HG03280 (cell line): ENCODE data around the gene LRP1.

Experiments used
- ATAC-seq: cut with Tn5 transposase; IDR thresholded peaks from one replicate; pipeline ENCODE4 v1.9.1; 2021; ENCODE audit warnings: mild to moderate bottlenecking, moderate library complexity; ENCODE audit not compliant: unreplicated experiment

The LRP1 gene

DNA sequence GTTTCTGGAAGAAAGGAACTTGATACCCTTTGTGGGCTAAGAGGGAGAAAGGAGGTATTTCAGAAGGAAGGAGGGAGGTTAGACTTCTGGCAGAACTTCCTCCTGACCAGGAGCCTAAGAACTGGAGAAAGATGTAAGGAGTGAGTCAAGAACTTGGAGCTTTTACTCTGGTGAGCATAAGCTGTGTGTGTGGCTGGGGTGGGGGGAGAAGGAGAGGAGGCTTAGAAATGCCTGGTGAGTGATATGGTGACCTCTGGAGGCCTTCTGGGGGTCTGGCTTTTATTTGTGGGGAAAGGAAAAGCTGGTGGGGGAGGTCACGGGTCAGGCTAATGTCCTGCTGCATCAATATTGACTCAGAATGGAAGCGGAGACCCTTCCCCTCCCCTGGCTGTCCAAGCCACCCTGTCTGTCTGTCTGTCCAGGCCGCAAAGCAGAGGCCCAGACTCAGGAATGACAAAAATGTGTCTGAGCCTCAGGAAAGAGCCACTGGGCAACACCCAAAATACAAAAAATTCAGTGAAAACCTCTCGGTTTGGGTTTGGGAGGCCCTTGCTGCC is 4.8 kb downstream of the LRP1 start:
- ATAC-seq, result no peak

DNA sequence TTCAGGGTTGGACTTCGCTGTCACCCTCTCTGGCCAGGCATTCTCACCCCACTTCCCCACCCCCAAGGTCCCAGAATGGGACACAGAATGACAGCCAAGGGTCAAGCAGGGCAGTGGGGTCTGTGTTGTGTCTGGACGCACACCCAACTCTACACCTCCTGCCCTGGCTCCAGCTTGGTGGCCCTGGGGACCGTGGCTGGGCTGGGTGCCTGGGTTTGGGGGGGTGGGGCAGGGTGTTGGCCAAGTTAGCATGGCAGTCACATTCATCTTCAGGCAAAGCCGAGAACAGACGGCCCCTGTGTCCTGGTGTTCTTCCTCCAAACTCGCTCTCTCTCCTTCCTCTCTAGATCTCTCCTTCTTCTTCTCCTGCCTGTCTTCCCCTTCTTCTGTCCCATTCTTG is 5.6 kb downstream of the LRP1 start:
- no peak for ATAC-seq

DNA sequence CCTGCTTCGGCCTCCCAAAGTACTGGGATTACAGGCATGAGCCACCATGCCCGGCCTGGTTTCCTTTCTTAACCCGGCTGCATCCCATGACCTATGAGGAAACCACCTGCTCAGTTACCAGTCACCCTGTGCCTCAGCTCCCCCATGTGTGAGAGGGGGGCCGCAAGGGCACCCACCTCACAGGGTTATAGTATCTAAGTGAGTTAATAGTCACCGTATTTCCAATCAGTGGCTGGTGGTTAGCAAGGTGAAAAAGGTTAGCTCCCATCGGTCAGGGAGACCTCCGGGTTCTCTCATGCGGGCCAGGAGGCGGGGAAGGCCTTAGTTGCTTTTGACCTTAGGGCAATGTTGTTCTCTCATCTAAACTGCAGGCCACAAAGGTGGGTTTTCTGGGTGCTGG is 6.7 kb downstream of the LRP1 start:
- ATAC-seq, result no peak

DNA sequence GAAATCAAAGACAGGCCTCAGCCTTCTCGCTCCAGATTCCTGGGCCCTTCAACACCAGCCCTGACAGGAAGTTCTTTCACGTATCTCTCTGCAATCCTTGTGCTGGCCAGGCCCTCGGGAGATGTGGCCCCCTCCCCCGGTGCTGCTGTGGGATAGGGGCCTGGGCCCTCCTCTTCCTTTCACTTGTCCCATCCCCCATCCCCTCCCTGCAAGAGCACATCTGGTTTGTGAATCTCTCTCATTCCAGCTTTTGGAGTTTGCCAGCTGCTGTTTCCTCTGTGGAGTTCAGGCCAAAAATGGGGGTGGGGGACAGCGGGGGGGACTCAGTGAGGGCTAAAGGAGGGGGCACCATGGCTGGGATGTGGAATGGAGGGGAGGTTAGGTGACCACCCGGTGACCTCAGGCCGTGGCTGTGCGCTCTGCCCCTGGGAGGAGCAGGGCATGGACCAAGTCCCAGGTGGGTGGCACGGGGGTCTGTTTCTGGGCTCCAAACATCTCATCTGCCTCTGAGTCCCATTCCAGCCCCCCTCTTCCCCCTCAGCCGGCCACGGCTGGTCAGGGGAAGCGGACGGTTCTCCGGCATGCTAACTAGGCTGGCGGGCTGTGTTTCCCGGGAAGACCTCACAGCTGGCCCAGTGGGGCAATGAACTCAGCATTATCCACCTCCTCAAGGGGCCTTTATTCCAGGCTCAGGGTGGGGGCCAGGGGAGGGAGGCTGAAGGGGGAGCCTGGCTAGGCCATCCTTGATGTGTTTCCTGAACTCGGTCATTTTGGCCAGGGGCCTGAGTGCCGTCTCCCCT is 7.4 kb downstream of the LRP1 start:
- ATAC-seq, result no peak

DNA sequence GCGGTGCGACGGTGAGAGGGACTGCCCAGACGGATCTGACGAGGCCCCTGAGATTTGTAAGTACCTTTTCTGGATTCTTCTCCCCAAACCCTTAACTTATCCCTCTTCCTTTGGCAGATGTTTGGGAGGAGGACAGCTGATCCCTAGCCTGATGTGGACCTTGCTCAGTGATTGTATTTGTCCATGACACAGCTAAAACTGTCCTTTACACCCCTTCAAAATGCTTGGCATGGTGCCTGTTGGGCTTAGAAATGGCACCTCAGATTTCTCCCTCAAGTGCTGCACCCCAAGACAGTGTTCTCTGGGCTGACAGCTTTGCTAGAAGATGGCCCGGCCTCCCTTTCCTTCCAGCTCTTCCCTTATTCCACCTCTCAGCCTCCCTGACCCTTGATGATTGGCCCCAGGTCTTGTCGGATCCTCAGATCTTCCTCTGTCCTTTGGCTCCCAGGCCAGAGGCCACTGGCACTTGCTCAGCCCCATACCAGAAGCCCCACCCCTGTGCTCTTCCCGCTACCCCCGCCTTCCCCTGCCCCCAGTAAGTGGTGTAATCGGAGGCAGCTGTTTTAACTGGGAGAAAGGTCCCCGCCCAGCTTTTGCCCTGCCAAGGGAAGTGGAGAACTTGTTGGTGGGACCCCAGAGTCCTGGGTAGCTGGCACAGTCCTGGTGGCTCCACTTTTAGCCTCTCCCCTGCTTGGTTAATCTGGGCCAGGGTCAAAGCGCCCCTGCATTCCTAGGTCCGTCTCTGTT is 10.4 kb downstream of the LRP1 start:
- no peak for ATAC-seq

DNA sequence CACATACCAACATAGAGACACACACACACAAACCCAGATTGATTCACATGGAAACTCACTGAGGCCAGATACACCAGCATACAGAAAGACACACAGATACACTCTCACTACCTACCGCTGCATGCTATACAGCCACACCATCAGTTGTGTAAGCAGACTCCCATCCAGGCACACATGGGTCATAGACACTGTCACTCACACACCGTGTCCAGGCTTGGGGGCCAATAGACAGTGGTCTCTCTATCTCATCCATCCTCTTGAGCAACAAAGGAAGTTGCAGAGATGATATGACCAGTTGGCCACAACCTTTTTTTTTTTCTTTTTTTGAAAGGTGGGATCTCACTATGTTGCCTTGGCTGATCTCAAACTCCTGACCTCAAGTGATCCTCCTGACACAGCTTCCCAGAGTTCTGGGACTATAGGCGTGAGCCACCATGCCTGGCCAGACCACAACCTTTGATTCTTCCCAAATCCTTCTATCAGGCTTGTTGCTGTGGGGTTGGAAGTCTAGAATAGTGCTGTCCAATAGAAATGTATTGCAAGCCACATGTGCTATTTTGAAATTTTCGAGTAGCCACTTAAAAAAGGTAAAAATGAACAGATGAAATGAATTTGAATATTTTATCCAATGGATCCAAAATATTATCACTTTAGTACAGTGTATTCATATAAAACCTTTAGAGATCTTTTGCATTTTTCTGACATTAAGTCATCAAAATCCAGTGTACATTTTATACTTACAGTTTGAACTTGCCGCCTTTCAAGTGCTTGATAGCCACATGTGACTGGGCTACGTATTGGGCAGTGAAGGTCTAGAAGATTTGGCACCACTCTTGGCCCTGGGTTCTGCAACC is 11.7 kb downstream of the LRP1 start:
- no peak for ATAC-seq

DNA sequence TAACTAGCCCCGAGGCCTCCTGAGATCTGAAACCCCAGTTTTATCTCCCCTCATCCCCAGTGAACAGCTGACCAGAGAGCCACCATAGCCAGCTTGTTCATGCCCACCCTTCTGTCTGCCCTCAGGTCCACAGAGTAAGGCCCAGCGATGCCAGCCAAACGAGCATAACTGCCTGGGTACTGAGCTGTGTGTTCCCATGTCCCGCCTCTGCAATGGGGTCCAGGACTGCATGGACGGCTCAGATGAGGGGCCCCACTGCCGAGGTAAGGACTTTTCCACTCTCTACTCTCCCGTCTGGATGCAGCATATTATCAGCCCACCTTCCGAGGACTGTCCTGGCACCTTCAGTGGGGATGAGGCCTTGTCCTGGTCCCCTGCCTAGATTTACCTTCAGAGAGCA is 13.0 kb downstream of the LRP1 start:
- ATAC-seq, result no peak

DNA sequence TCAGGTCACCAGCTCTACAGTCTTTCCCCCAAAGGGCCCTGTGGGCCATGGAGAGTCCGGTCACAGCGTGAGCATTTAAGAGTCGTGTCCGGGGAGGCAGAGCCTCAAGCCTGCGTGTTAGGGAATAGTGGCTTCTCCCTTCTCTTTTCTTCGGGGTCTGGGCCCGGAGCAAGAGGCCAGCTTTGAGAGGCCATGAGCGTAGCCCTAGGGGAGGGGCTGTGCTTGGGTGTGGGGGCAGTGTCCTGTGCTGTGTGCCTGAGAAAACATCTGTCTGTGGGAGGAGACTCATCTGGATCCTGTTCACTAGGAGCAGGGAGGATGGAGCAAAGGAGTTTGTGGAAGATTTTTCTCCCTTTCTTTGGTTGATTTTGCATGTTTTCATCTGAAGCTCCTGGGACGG is 13.8 kb downstream of the LRP1 start:
- no peak for ATAC-seq

DNA sequence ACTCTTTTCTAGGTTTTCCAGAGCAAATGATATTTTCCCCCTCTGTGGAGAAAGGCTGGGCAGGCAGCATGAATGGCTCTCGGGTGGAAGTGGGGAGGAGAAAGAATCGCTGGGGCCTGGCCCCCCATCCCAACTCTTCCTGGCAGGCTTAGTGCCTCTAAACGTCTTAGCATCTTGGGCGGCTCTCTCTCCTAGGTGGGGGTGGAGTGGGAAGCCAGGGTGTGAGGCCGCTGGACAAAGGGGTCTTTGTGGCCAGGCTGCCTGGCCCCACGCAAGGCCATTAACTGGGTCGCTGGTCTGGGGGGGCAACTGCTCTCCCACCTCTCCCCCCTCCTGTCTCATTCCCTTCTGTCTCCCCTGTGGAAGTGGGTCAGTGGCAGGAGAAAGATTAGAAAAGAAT is 14.4 kb downstream of the LRP1 start:
- no peak for ATAC-seq

DNA sequence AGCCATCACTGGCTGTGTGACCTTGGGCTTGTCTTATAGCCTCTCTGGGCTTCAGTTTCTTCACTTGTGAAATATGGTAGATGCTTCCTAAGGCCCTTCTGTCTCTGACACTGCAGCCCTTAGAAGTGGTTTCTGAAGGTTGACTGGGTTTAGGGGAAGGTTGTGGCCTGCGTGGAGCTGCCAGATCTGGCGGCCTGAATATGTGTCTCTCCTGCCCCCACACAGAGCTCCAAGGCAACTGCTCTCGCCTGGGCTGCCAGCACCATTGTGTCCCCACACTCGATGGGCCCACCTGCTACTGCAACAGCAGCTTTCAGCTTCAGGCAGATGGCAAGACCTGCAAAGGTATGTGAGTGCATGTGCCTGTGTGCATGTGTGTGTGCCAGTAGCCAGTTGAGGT is 15.2 kb downstream of the LRP1 start:
- ATAC-seq, result no peak

DNA sequence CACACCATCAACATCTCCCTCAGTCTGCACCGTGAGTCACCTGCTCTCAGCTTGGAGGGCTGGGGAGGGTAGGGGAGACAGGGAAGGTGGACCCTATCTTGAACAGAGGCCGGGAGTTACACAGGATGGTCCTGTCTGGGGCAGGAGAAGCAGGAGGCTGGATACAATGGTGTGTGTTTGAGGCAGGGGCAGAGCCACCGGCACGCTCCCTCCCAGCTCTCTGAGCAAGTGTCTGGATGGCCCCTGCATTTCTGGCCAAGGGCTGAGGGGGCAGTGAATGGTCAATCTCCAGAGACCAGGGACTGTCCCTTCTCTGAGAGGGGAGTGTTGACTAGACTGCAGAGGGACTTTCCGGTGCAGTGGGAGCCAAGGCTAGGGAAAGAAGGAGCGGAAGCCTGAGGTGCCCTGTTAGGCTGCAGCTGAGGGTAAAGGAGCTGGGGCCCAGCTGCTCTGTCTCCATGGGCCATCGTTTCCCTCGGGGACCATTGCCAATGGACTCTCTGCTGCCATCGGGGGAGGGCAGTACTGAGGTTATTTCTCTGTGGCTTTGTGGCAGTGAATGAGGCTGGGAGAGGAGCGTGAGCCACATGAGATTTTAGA is 17.3 kb downstream of the LRP1 start:
- no peak for ATAC-seq

DNA sequence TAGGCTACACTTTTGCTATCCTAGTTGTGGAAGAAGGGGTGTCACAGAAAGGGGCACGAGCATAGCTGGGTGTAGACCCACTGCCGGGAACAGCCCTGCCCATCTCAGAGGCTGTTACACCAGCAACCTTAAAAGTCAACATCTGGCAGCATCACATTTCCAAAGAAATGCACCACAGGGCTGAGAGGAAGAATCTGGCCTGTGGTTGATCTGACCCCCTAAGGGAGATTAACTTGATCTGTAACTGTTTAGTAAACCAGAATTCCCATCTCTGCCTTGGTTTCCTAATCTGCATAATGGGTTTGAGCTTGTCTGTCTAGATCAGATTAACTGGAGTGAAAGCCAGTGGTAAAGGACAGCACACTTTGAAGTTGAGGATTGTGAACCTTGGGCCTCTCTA is 17.8 kb downstream of the LRP1 start:
- ATAC-seq, result no peak

DNA sequence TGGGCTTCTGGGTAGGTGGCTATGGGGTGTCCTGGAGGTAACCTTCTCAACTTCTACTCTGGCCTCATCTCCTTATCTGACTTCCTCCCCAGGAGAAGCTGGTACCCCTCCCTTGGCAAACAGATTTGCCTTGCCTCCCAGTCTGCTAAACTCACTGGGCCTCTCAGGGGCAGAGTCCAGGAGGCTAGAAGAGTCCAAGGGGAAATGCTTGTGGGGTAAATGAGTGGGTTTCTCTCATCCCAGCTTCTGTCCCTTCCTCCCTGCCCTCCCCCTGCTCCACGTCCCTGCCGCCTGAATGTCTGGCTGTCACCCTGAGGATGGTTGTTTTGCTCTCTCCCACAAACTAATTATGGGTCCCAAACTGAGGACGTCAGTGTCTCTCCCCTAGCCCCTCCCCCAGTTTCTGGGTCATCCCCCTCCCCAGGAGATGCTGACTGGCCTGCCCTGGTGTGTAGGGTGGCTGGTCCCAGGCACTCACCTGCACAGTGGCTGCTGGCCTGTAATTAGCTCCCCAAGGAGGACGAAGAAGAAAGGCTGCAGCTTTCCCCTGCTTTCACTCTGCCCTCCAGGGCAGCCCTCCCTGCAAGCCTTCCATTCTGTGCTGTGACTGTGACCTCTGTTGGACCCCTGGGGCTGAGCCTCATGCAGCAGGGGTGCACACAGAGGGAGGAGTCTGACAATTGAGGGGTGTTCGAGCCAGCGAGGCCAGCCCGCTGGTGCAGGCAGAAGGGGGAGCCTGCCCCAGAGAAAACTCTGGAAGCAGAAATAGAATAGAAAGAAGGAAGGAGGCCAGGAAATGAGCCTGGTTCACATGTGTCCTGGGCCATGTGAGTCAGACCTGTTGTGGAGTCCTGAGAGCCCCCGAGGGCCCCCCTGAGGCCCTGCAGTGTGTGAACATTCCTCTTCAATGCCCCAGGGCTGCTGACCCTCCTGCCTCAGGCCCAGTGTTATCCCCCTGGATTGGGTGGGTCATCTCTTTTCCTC is 19.0 kb downstream of the LRP1 start, which contains the start of gene LRP1-AS:
LRP1-AS (minus strand) TSS at position 659 of the 984 bp plus-strand sequence.
- no peak for ATAC-seq

DNA sequence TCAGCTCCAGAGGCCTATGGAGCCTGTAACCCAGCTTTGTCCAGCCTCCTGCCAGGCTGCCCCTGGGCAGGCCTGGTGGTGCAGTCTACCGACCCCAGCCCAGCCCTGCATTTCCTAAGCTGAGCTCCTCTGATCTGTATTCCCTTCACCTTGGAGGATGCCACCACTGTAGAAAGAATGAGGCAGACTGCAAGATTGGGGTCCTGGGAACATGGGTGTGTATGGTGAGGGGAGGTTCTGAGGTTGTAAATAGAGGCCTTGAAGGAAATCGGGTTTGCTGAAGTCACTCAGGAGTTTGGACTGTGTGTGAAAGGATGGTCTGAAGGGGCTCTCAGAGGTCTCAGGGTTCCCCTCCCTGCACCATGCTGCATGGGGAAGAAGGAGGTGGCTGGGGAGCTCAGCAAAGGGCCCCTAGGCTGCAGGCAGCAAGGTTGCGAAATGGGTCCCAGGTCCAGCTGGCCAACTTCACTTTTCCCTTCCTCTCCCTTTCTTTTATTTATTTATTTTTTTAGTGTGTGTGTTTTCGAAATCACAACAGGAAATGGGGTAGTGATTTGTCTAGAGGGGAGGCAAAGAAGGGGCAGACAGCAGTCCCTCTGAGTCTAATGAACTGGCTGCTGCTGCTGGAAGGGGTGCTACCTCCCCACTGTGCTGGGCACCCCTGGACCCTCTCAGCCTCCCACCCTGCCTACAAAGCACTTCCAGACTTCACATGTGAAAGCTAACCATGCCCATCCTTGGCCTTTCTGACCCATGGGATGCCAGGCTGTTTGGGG is 20.4 kb downstream of the LRP1 start:
- ATAC-seq, result no peak

DNA sequence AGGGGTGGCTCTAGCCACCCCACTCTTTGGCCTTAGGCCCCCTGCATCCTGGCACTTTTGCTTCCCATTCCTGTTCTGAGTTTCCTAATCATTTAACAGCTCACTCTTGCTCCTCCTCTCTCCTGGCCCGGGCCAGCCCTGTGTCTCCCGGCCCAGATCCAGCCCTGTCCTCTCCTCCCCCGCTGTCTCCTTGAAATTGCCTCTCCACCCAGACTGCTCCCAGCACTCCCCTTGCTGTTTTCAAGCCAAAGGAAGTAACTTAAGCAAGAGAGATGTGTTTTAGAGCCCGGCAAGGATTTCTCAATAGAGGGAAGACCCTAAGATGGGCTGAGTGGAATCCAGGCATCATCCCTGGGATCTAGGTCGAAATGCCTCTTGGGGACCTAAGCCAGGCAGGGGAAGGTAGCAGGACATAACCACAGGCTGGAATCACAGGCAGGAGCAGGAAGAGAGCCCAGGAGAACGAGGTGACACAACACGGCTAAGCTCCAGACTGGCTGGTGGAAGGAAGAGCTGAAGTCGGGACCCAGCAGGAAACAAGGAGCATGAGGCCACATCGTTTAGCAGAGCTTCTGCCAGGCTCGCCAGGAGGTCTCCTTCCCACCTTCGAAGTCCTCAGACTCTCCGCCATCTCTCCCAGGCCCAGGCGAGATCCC is 21.1 kb downstream of the LRP1 start:
- no peak for ATAC-seq

DNA sequence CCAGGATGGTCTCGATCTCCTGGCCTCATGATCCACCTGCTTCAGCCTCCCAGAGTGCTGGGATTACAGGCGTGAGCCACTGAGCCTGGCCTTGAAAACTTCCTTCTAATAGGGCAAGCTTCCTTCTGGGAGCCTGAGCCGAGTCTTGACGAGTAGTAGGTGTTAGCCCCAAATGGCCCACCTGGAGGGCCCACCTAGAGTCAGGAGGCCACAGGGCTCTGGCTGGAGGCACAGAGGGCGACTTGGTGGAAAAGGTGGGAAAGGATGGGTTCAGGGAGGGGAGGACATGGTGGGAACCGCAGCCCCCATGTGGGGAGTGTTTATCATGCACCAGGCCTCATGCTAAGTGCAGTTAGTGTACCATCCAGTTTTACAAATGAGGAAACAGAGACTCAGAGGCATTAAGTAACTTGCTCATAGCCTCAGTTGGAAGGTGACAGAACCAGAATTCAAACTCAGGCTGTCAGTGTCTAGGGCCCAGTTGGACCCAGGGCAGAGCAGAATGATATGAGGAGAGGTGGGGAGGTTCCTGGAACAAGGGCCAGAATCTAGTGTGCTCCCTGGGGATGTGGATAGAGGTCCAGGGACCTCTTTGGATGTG is 22.2 kb downstream of the LRP1 start:
- ATAC-seq, result no peak

DNA sequence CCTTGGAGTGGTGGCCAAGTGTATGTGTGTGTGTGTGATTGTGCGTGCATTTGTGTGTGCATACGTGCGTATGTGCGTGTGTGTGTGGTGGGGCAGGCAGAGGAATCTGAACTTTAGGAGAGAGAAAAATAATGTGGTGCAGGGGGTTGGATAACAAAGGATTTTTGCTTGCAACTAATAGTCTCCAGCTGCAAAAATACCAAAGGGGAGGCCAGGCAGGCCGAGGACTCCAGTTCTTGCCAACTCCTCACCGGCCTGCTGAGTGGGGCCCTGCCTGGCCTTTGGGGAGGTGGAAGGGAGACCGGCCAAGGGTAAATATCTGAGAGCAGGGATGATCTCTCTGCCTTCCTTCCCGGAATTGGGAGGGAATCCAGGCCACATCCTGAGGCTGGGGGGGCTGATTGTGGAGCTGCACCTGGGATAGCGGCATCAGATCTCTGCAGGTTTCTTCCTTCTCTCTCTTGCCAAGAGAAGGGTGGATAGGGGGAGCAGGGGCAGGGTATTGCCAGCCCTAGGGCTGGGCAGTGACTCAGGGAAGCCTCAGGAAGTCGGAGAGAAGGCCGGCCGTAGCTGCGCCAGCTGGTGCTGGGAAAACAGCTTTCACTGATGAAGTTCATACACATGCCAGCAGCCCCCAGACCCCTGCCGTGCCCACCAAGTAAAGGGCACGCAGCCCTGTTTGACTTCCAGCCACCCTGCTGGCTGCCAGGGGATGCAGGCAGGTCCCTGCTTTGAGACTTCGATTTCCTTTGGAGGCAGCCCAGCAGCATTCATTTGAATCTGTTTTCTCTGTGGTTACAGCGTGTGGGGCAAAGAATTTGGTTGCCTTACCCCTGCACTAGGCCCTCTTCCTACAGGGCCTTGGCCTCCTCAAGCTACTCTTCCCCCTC is 23.7 kb downstream of the LRP1 start:
- ATAC-seq, result no peak
